Measurements from ENCODE around the gene YY1AP1. TPM values are rescaled to one million over a fixed set of nuclear protein-coding genes. Genes with fewer than 3 reads are reported as not detected.
"Not testable (repeated sequence)": the region's sequence is repeated elsewhere in the genome, so short reads cannot be mapped to it uniquely, and the experiment has no call there.

YY1AP1 gene
- total RNA-seq, 1 donor from 2014 or later: 50.8 TPM

DNA sequence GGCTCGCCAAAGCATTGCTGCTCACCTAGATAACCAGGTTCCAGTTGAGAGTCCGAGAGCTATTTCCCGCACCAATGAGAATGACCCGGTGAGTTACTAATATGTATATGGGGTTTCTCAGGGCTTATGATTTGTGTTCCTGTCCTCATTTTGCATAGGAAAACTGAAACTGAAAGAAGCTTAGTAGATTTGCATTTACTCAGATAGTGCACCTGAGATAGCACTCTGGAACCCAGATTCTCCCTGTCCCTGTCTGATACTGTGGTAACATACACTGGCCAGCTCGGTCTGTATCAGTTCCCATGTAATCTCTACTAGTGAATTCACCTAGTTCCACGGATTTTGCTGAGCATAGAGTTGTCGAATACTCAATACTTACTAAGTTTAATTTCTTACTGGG, 28.5 kb upstream of the YY1AP1 start:
- Mint-ChIP-seq H3K27ac (no peak overlapping the region), H3K36me3 (peaks cover 16% of the 10 kb centered on the region), H3K4me1 (ENCODE audit: unreplicated experiment) (no peaks in the 10 kb centered on the region), H3K9me3 (no peaks in the 10 kb centered on the region), H3K27me3 (no peaks in the 10 kb centered on the region), H3K4me3 (no peak overlapping the region)
- TF ChIP-seq, protein P1, sequence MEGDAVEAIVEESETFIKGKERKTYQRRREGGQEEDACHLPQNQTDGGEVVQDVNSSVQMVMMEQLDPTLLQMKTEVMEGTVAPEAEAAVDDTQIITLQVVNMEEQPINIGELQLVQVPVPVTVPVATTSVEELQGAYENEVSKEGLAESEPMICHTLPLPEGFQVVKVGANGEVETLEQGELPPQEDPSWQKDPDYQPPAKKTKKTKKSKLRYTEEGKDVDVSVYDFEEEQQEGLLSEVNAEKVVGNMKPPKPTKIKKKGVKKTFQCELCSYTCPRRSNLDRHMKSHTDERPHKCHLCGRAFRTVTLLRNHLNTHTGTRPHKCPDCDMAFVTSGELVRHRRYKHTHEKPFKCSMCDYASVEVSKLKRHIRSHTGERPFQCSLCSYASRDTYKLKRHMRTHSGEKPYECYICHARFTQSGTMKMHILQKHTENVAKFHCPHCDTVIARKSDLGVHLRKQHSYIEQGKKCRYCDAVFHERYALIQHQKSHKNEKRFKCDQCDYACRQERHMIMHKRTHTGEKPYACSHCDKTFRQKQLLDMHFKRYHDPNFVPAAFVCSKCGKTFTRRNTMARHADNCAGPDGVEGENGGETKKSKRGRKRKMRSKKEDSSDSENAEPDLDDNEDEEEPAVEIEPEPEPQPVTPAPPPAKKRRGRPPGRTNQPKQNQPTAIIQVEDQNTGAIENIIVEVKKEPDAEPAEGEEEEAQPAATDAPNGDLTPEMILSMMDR (conservative IDR thresholded peaks at IDR 0.05): no peak
- DNase-seq (ENCODE audit: extremely low spot score, unreplicated experiment): no peak

DNA sequence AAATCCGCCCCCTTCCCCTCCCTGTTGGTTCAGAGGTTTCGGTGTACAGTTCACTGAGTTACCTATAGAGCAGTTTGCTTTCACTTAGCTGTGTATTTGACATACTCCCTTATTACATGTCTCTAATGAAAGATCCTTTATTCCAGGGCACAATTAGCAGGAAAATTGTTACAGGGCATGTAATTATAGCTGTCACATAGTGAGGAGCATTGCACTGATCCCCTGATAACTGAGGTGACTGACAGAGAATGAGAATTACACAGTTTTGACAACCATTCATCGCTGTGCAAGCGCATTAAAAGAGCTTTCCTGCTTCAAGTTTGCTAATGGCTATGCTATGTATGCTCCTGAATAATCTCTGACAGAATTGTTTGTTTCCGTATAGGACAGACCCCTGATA, 27.2 kb upstream of the YY1AP1 start:
- Mint-ChIP-seq H3K36me3 (peaks cover 13% of the 10 kb centered on the region), H3K27me3 (no peaks in the 10 kb centered on the region), H3K27ac (no peak overlapping the region), H3K4me1 (ENCODE audit: unreplicated experiment) (no peaks in the 10 kb centered on the region), H3K9me3 (no peaks in the 10 kb centered on the region), H3K4me3 (no peak overlapping the region)
- DNase-seq (ENCODE audit: extremely low spot score, unreplicated experiment): no peak
- TF ChIP-seq, protein P1 (conservative IDR thresholded peaks at IDR 0.05): no peak

DNA sequence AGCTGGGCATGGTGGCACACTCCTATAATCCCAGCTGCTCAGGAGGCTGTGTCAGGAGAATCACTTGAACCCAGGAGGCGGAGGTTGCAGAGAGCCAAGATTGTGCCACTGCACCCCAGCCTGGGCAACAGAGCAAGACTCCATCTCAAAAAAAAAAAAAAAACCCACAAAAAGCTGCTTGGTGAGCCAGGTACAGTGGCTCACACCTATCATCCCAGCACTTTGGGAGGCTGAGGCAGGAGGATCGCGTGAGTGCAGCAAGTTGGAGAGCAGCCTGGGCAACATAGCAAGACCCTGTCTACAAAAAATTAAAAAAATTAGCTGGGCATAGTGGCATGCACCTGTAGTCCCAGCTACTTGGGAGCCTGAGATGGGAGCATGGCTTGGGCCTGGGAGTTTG, 26.5 kb upstream of the YY1AP1 start:
- not testable (repeated sequence) for H3K27ac Mint-ChIP-seq; H3K27me3 Mint-ChIP-seq; H3K4me1 Mint-ChIP-seq (ENCODE audit: unreplicated experiment); H3K4me3 Mint-ChIP-seq; DNase-seq (ENCODE audit: extremely low spot score, unreplicated experiment); H3K9me3 Mint-ChIP-seq
- H3K36me3 Mint-ChIP-seq: peaks cover 13% of the 10 kb centered on the region

DNA sequence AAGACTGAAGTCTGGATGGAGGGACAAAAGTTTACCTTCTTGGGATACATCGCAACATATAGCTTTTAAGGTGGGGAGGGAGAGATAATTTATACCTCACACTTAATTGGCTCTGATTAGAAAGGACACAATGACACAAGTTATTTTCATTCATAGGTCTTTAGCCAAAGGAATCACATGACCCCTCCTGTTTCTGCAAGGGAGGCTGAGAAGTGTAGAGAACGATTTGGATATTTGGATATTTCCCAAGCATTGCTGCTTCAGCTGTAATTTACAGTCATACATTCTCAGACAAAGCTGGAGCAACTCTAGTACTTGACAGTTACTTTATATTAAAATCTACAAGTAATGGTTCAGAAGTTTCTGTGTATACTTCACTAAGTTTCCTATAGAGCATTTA, 24.5 kb upstream of the YY1AP1 start:
- H3K27me3 Mint-ChIP-seq: no peaks in the 10 kb centered on the region
- no peak for DNase-seq (ENCODE audit: extremely low spot score, unreplicated experiment)
- H3K9me3 Mint-ChIP-seq: no peaks in the 10 kb centered on the region
- TF ChIP-seq, protein P1 (conservative IDR thresholded peaks at IDR 0.05): no peak
- no peak overlapping the region for H3K27ac Mint-ChIP-seq
- peaks cover 20% of the 10 kb centered on the region for H3K36me3 Mint-ChIP-seq
- no peaks in the 10 kb centered on the region for H3K4me1 Mint-ChIP-seq (ENCODE audit: unreplicated experiment)
- H3K4me3 Mint-ChIP-seq: no peak overlapping the region

DNA sequence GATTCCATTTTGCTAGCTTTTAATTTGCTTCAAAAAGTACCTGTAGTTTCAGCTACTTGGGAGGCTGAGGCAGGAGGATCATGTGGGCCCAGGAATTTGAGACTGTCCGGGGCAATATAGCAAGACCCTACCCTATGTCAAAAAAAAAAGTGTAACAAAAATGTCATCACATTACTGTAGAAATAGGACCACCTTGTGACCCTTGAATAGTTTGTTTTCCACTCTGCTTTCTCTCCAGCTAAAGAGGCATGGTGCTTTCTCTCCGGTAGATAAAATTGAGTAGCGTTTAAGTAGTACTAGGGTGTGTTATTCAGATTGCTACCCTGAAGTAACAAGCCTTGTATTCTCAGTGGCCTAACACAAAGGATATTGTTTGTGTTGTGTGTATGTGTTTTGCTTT, 24.1 kb upstream of the YY1AP1 start:
- TF ChIP-seq, protein P1 (conservative IDR thresholded peaks at IDR 0.05): peak; percentile 22
- H3K4me3 Mint-ChIP-seq; H3K9me3 Mint-ChIP-seq; DNase-seq (ENCODE audit: extremely low spot score, unreplicated experiment); H3K27me3 Mint-ChIP-seq; H3K4me1 Mint-ChIP-seq (ENCODE audit: unreplicated experiment); H3K27ac Mint-ChIP-seq: not testable (repeated sequence)
- H3K36me3 Mint-ChIP-seq: peaks cover 22% of the 10 kb centered on the region

DNA sequence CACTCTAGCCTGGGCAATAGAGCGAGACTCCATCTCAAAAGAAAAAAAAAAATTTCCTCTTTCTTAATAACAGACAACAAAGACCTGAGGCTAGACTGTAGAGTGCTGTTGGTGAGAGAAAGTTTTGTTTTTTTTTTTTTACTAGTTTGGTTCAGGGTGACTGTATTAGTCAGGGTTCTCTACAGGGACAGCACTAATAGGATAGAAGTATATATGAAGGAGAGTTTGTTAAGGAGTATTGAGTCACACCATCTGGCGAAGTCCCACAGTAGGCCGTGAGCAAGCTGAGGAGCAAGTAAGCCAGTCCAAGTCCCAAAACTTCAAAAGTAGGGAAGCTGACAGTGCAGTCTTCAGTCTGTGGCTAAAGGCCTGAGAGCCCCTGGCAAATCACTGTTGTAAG, 22.9 kb upstream of the YY1AP1 start:
- H3K36me3 Mint-ChIP-seq: peaks cover 22% of the 10 kb centered on the region
- not testable (repeated sequence) for H3K9me3 Mint-ChIP-seq; H3K27me3 Mint-ChIP-seq; DNase-seq (ENCODE audit: extremely low spot score, unreplicated experiment); H3K27ac Mint-ChIP-seq; H3K4me1 Mint-ChIP-seq (ENCODE audit: unreplicated experiment); H3K4me3 Mint-ChIP-seq

DNA sequence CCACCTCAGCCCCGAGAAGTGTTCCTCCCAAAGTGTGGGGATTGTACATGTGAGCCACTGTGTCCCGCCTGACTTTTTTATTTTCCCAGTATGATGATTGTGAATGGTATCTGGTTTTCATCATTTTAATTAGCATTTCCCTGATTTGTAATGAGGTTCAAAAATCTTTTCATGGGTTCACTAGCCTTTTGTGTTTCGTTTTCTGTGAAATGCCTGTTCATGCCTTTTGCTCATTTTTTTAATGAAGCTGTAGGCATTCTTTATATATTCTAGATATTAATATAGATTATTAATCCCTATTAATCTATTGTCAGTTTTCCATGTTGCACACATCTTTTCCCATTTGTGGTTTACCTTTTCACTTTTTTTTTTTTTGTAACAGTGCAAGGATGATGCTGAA, 20.8 kb upstream of the YY1AP1 start:
- peaks cover 16% of the 10 kb centered on the region for H3K36me3 Mint-ChIP-seq
- no peak overlapping the region for H3K4me3 Mint-ChIP-seq
- H3K27ac Mint-ChIP-seq: no peak overlapping the region
- TF ChIP-seq, protein P1 (conservative IDR thresholded peaks at IDR 0.05): no peak
- DNase-seq (ENCODE audit: extremely low spot score, unreplicated experiment): no peak
- H3K27me3 Mint-ChIP-seq: no peaks in the 10 kb centered on the region
- H3K4me1 Mint-ChIP-seq (ENCODE audit: unreplicated experiment): no peaks in the 10 kb centered on the region
- H3K9me3 Mint-ChIP-seq: no peaks in the 10 kb centered on the region

All from type B pancreatic cell (in vitro differentiated cells).